Left ventricle myocardium inferior (tissue), 1 donor: ENCODE measurements around the gene UBA6. TPM values are rescaled to one million over a fixed set of nuclear protein-coding genes. Genes with fewer than 3 reads are reported as not detected.

ENCODE experiments used
- DNase-seq: peaks from one replicate; pipeline ENCODE4 v3.0.0-alpha.2; 2020
- H3K27ac ChIP-seq: fragments of 200-600 bp; replicated peaks from 2 replicates; pipeline ENCODE4 v1.8.0; 2021
- H3K27me3 ChIP-seq: fragments of 200-600 bp; 2 replicates; pipeline ENCODE4 v1.8.0; 2021; ENCODE audit warnings: low read depth
- H3K36me3 ChIP-seq: fragments of 200-600 bp; 2 replicates; pipeline ENCODE4 v1.8.0; 2021
- H3K4me1 ChIP-seq: fragments of 200-600 bp; 2 replicates; pipeline ENCODE4 v1.8.0; 2021
- H3K4me3 ChIP-seq: fragments of 200-600 bp; 2 replicates; pipeline ENCODE4 v1.8.0; 2021; ENCODE audit warnings: mild to moderate bottlenecking, moderate library complexity
- H3K9me3 ChIP-seq: fragments of 200-600 bp; replicated peaks from 2 replicates; pipeline ENCODE4 v1.8.0; 2021
- CTCF ChIP-seq: fragments of 200-600 bp; IDR thresholded peaks from 2 replicates; pipeline ENCODE4 v1.8.0; 2021; ENCODE audit warnings: antibody characterized with exemption, mild to moderate bottlenecking, borderline replicate concordance
- intact Hi-C: fragments of 100-400 bp; cut with micrococcal nuclease; formaldehyde crosslinking; loops from one replicate; pipeline ENCODE4 v1.11.0; 2022
- total RNA-seq: library from RNA; stranded (reverse); fragmentation: NEBNext Ultra II Directional; extraction: Animal tissue kit (Norgen Biotek cat#: 25700); gene quantifications from one replicate; pipeline ENCODE4 v1.2.1, GENCODE V29; 2021
- donor health status: DM: no; HTN: yes; CAD: no; lungs with severe emphysema.

Gene UBA6
- total RNA-seq, 1 donor from 2014 or later = 18.2 TPM

GRCh38 chr4:67719953-67720617 lies 19.1 kb upstream of the UBA6 start:
- TF ChIP-seq CTCF = no peak
- H3K27me3 ChIP-seq = no peaks in the 10 kb centered on the region
- H3K4me1 ChIP-seq = no peaks in the 10 kb centered on the region
- H3K4me3 ChIP-seq = no peak overlapping the region
- no peak overlapping the region for H3K27ac ChIP-seq
- peaks cover 13% of the 10 kb centered on the region for H3K36me3 ChIP-seq
- DNase-seq = no peak
- intact Hi-C loops = no loop called here
- H3K9me3 ChIP-seq = no peaks in the 10 kb centered on the region

- Histone ChIP-seq H3K4me3 (no peak overlapping the region), H3K27me3 (no peaks in the 10 kb centered on the region), H3K4me1 (peaks cover 5% of the 10 kb centered on the region), H3K36me3 (peaks cover 13% of the 10 kb centered on the region), H3K27ac (no peak overlapping the region), H3K9me3 (no peaks in the 10 kb centered on the region)
- intact Hi-C loops = no loop called here
- no peak for DNase-seq
- no peak for TF ChIP-seq CTCF
Observed at GRCh38 chr4:67718848-67719247, 17.9 kb upstream of the UBA6 start.

GRCh38 chr4:67717586-67717985 lies 16.6 kb upstream of the UBA6 start:
- no peak for DNase-seq
- Histone ChIP-seq H3K9me3 (no peaks in the 10 kb centered on the region), H3K27ac (no peak overlapping the region), H3K4me1 (peaks cover 13% of the 10 kb centered on the region), H3K36me3 (peaks cover 13% of the 10 kb centered on the region), H3K27me3 (no peaks in the 10 kb centered on the region), H3K4me3 (no peak overlapping the region)
- intact Hi-C loops = no loop called here
- TF ChIP-seq CTCF = no peak

- no peak overlapping the region for H3K4me3 ChIP-seq
- peaks cover 13% of the 10 kb centered on the region for H3K4me1 ChIP-seq
- no peak overlapping the region for H3K27ac ChIP-seq
- no peaks in the 10 kb centered on the region for H3K27me3 ChIP-seq
- no peak for DNase-seq
- no peaks in the 10 kb centered on the region for H3K9me3 ChIP-seq
- intact Hi-C loops = no loop called here
- H3K36me3 ChIP-seq = peaks cover 4% of the 10 kb centered on the region
- no peak for TF ChIP-seq CTCF
Observed at GRCh38 chr4:67714955-67715354, 14.0 kb upstream of the UBA6 start.

- TF ChIP-seq CTCF = no peak
- peaks cover 4% of the 10 kb centered on the region for H3K36me3 ChIP-seq
- H3K4me1 ChIP-seq = peaks cover 13% of the 10 kb centered on the region
- H3K4me3 ChIP-seq = no peak overlapping the region
- intact Hi-C loops = no loop called here
- no peak overlapping the region for H3K27ac ChIP-seq
- no peaks in the 10 kb centered on the region for H3K27me3 ChIP-seq
- DNase-seq = no peak
- H3K9me3 ChIP-seq = no peaks in the 10 kb centered on the region
Observed at GRCh38 chr4:67714248-67714583, 13.3 kb upstream of the UBA6 start.
